H9 (cell line): ENCODE measurements around the gene OGA. TPM values are rescaled to one million over a fixed set of nuclear protein-coding genes. Genes with fewer than 3 reads are reported as not detected.
A peak's percentile ranks its signal among the peaks of the same experiment; 100 is the strongest.

Experiments used
- DNase-seq: peaks from one replicate; pipeline ENCODE4 v3.0.0-alpha.2; 2017
- H2AFZ ChIP-seq: one replicate; pipeline ENCODE4 v1.6.1; 2013; ENCODE audit warnings: mild to moderate bottlenecking, low read length, control low read depth, moderate library complexity
- H2AK5ac ChIP-seq: 2 replicates; pipeline ENCODE4 v1.6.1; 2013; ENCODE audit warnings: low read length, control low read depth, mixed read lengths; ENCODE audit not compliant: insufficient read length
- H2BK120ac ChIP-seq: one replicate; pipeline ENCODE4 v1.6.1; 2013; ENCODE audit warnings: low read depth, mild to moderate bottlenecking, low read length, control low read depth, inconsistent platforms; ENCODE audit not compliant: poor library complexity, severe bottlenecking
- H2BK12ac ChIP-seq: 2 replicates; pipeline ENCODE4 v1.6.1; 2013; ENCODE audit warnings: low read length, control low read depth, mixed read lengths, low read depth; ENCODE audit not compliant: insufficient read length
- H2BK15ac ChIP-seq: 2 replicates; pipeline ENCODE4 v1.6.1; 2013; ENCODE audit warnings: low read depth, low read length, control low read depth
- H2BK20ac ChIP-seq: one replicate; pipeline ENCODE4 v1.6.1; 2013; ENCODE audit warnings: low read depth, mild to moderate bottlenecking, low read length, control low read depth, inconsistent platforms; ENCODE audit not compliant: poor library complexity, severe bottlenecking
- H2BK5ac ChIP-seq: 2 replicates; pipeline ENCODE4 v1.6.1; 2013; ENCODE audit warnings: low read length, control low read depth, mixed read lengths; ENCODE audit not compliant: insufficient read length
- H3K14ac ChIP-seq: 2 replicates; pipeline ENCODE4 v1.6.1; 2013; ENCODE audit warnings: low read length, control low read depth; ENCODE audit not compliant: insufficient read depth
- H3K18ac ChIP-seq: 2 replicates; pipeline ENCODE4 v1.6.1; 2013; ENCODE audit warnings: low read depth, mild to moderate bottlenecking, mixed read lengths, low read length, control low read depth; ENCODE audit not compliant: insufficient read length
- H3K23ac ChIP-seq: 2 replicates; pipeline ENCODE4 v1.6.1; 2013; ENCODE audit warnings: low read length, control low read depth, mixed read lengths, low read depth; ENCODE audit not compliant: insufficient read length
- H3K23me2 ChIP-seq: 2 replicates; pipeline ENCODE4 v1.6.1; 2013; ENCODE audit warnings: low read depth, mild to moderate bottlenecking, mixed read lengths, low read length, control low read depth; ENCODE audit not compliant: insufficient read length, poor library complexity, severe bottlenecking
- H3K27ac ChIP-seq: 2 replicates; pipeline ENCODE4 v1.5.1; 2013; ENCODE audit warnings: low read length, control low read depth, mixed read lengths, low read depth; ENCODE audit not compliant: insufficient read length
- H3K27me3 ChIP-seq: 2 replicates; pipeline ENCODE4 v1.6.1; 2013; ENCODE audit warnings: low read length, control low read depth, inconsistent platforms; ENCODE audit not compliant: insufficient read depth
- H3K4ac ChIP-seq: 2 replicates; pipeline ENCODE4 v1.6.1; 2013; ENCODE audit warnings: low read depth, mild to moderate bottlenecking, control low read depth, inconsistent platforms, low read length, moderate library complexity
- H3K4me1 ChIP-seq: 2 replicates; pipeline ENCODE4 v1.6.1; 2013; ENCODE audit warnings: low read length, control low read depth, inconsistent platforms; ENCODE audit not compliant: insufficient read depth
- H3K4me2 ChIP-seq: 2 replicates; pipeline ENCODE4 v1.6.1; 2013; ENCODE audit warnings: low read length, control low read depth, mixed read lengths; ENCODE audit not compliant: insufficient read length, insufficient read depth
- H3K56ac ChIP-seq: 2 replicates; pipeline ENCODE4 v1.6.1; 2013; ENCODE audit warnings: low read depth, mild to moderate bottlenecking, mixed read lengths, low read length, control low read depth; ENCODE audit not compliant: insufficient read length
- H3K79me1 ChIP-seq: 2 replicates; pipeline ENCODE4 v1.6.1; 2013; ENCODE audit warnings: low read depth, mild to moderate bottlenecking, moderate library complexity, low read length, control low read depth, inconsistent platforms; ENCODE audit not compliant: insufficient read depth, poor library complexity, severe bottlenecking
- H3K79me2 ChIP-seq: 2 replicates; pipeline ENCODE4 v1.6.1; 2013; ENCODE audit warnings: low read length, control low read depth, inconsistent platforms; ENCODE audit not compliant: insufficient read depth
- H3K9ac ChIP-seq: 2 replicates; pipeline ENCODE4 v1.6.1; 2013; ENCODE audit warnings: low read length, control low read depth, mixed read lengths; ENCODE audit not compliant: insufficient read length; ENCODE audit errors: extremely low read depth
- H3K9me3 ChIP-seq: one replicate; pipeline ENCODE4 v1.6.1; 2013; ENCODE audit warnings: low read depth, low read length, inconsistent platforms; ENCODE audit not compliant: control insufficient read depth
- H3T11ph ChIP-seq: one replicate; pipeline ENCODE4 v1.6.1; 2013; ENCODE audit warnings: mild to moderate bottlenecking, low read length, control low read depth, inconsistent platforms
- H4K20me1 ChIP-seq: one replicate; pipeline ENCODE4 v1.6.1; 2013; ENCODE audit not compliant: control insufficient read depth, insufficient read length, insufficient read depth
- H4K5ac ChIP-seq: 2 replicates; pipeline ENCODE4 v1.6.1; 2013; ENCODE audit warnings: low read depth, mild to moderate bottlenecking, mixed read lengths, low read length, control low read depth; ENCODE audit not compliant: insufficient read length
- H4K8ac ChIP-seq: replicated peaks from 2 replicates; pipeline ENCODE4 v1.6.1; 2013; ENCODE audit warnings: low read length, control low read depth, mixed read lengths, low read depth; ENCODE audit not compliant: insufficient read length
- H4K91ac ChIP-seq: 2 replicates; pipeline ENCODE4 v1.6.1; 2013; ENCODE audit warnings: low read depth, mild to moderate bottlenecking, moderate library complexity, mixed read lengths, low read length, control low read depth; ENCODE audit not compliant: insufficient read length
- H3K27ac Mint-ChIP-seq, 3 experiments: 2 replicates in 2 of 3; 3 replicates in 1 of 3; pipeline ENCODE4 v1.8.0; 2020 to 2021; ENCODE audit warnings: mixed read lengths in 3 of 3, mild to moderate bottlenecking in 1 of 3, moderate library complexity in 1 of 3
- H3K27me3 Mint-ChIP-seq: 2 replicates; pipeline ENCODE4 v1.8.0; 2021; ENCODE audit warnings: low read depth, mild to moderate bottlenecking, moderate library complexity, mixed read lengths
- H3K36me3 Mint-ChIP-seq, 3 experiments: 2 replicates in 2 of 3; 3 replicates in 1 of 3; pipeline ENCODE4 v1.8.0; 2020 to 2021; ENCODE audit warnings: low read depth in 3 of 3, mixed read lengths in 3 of 3; ENCODE audit not compliant: insufficient read depth in 1 of 3
- H3K4me1 Mint-ChIP-seq, 2 experiments: 2 replicates each; pipeline ENCODE4 v1.8.0; 2020; ENCODE audit warnings: mixed read lengths in 2 of 2
- H3K4me3 Mint-ChIP-seq, 2 experiments: 2 replicates in 1 of 2; 3 replicates in 1 of 2; pipeline ENCODE4 v1.8.0; 2020 to 2021; ENCODE audit warnings: mild to moderate bottlenecking in 2 of 2, mixed read lengths in 2 of 2, moderate library complexity in 1 of 2
- H3K9me3 Mint-ChIP-seq, 2 experiments: 2 replicates in 1 of 2; 3 replicates in 1 of 2; pipeline ENCODE4 v1.8.0; 2020; ENCODE audit warnings: mild to moderate bottlenecking in 2 of 2, mixed read lengths in 2 of 2, moderate library complexity in 1 of 2
- CTCF ChIP-seq: fragments of 200-600 bp; sonication (generic); conservative IDR thresholded peaks from 3 replicates; pipeline ENCODE4 v1.8.0; 2021; ENCODE audit warnings: antibody characterized with exemption, mild to moderate bottlenecking
- WGBS: extraction: QIAGEN DNeasy Blood & Tissue Kit; methylation state at CpG from one replicate; pipeline ENCODE4 v1.1.7; 2013; ENCODE audit warnings: missing lambda C conversion rate, low lambda C conversion rate, mixed read lengths; ENCODE audit not compliant: insufficient read length; ENCODE audit errors: extremely low coverage; 5-methylcytosine and 5-hydroxymethylcytosine counted together
- total RNA-seq: library from RNA; stranded (reverse); gene quantifications from 2 replicates; pipeline ENCODE4 v1.2.1, GENCODE V29; 2021

Gene OGA
- total RNA-seq, 1 experiment from 2014 or later, result 125 TPM

- H3K79me1 ChIP-seq, result no peaks in the 10 kb centered on the region
- H3K9me3 ChIP-seq, result no peaks in the 10 kb centered on the region
- no peak overlapping the region for H3T11ph ChIP-seq
- H3K9ac ChIP-seq, result no peak overlapping the region
- Mint-ChIP-seq H3K9me3 (no peaks in the 10 kb centered on the region; a peak in 1 of 5 replicates), H3K4me1 (peaks cover 53 to 63% of the 10 kb centered on the region in 2 experiments), H3K27me3 (peaks cover 73% of the 10 kb centered on the region), H3K27ac (no peak overlapping the region), H3K36me3 (peaks cover 3 to 12% (median 6%) of the 10 kb centered on the region in 3 experiments; a peak in 4 of 7 replicates), H3K4me3 (peak overlapping the region; percentile 52 to 80)
- no peak overlapping the region for H2AFZ ChIP-seq
- H3K79me2 ChIP-seq, result no peaks in the 10 kb centered on the region
- peak overlapping the region; percentile 42 for H3K4me2 ChIP-seq
- WGBS, result no CpG with 5 or more reads among the region's 32 CpGs
- peaks cover 29% of the 10 kb centered on the region for H3K23me2 ChIP-seq
- peak; percentile 70 for DNase-seq
- no peak overlapping the region for H2BK5ac ChIP-seq
- no peak overlapping the region for H2BK20ac ChIP-seq
- no peak overlapping the region for H3K14ac ChIP-seq
- H3K4me1 ChIP-seq, result peaks cover 7% of the 10 kb centered on the region; the same call in 1 of the 2 replicates
- H4K8ac ChIP-seq, result no peak overlapping the region
- no peak overlapping the region for H3K4ac ChIP-seq
- no peaks in the 10 kb centered on the region for H4K20me1 ChIP-seq
- no peak overlapping the region for H2BK120ac ChIP-seq
- no peak overlapping the region for H2BK15ac ChIP-seq
- H2BK12ac ChIP-seq, result no peak overlapping the region
- H3K23ac ChIP-seq, result no peak overlapping the region
- no peak overlapping the region for H2AK5ac ChIP-seq
- TF ChIP-seq CTCF, result no peak
- peaks cover 54% of the 10 kb centered on the region for H3K27me3 ChIP-seq
- no peak overlapping the region for H3K56ac ChIP-seq
- H3K18ac ChIP-seq, result no peak overlapping the region
- H4K91ac ChIP-seq, result no peak overlapping the region
- no peak overlapping the region for H4K5ac ChIP-seq
- H3K27ac ChIP-seq, result no peak overlapping the region
Observed at GRCh38 chr10:101774589-101775272, 43.5 kb downstream of the OGA start.
